GM12873 (cell line): ENCODE results near the gene SACM1L.

ENCODE experiments used
- TF ChIP-seq, protein P1 (sequence below): IDR thresholded peaks from 2 replicates; pipeline ENCODE4 v1.5.1; 2012; ENCODE audit warnings: low read depth, mild to moderate bottlenecking, moderate library complexity, low read length, control low read depth; ENCODE audit not compliant: insufficient read depth; ENCODE audit errors: missing control alignments

The SACM1L gene, protein sequence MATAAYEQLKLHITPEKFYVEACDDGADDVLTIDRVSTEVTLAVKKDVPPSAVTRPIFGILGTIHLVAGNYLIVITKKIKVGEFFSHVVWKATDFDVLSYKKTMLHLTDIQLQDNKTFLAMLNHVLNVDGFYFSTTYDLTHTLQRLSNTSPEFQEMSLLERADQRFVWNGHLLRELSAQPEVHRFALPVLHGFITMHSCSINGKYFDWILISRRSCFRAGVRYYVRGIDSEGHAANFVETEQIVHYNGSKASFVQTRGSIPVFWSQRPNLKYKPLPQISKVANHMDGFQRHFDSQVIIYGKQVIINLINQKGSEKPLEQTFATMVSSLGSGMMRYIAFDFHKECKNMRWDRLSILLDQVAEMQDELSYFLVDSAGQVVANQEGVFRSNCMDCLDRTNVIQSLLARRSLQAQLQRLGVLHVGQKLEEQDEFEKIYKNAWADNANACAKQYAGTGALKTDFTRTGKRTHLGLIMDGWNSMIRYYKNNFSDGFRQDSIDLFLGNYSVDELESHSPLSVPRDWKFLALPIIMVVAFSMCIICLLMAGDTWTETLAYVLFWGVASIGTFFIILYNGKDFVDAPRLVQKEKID

DNA sequence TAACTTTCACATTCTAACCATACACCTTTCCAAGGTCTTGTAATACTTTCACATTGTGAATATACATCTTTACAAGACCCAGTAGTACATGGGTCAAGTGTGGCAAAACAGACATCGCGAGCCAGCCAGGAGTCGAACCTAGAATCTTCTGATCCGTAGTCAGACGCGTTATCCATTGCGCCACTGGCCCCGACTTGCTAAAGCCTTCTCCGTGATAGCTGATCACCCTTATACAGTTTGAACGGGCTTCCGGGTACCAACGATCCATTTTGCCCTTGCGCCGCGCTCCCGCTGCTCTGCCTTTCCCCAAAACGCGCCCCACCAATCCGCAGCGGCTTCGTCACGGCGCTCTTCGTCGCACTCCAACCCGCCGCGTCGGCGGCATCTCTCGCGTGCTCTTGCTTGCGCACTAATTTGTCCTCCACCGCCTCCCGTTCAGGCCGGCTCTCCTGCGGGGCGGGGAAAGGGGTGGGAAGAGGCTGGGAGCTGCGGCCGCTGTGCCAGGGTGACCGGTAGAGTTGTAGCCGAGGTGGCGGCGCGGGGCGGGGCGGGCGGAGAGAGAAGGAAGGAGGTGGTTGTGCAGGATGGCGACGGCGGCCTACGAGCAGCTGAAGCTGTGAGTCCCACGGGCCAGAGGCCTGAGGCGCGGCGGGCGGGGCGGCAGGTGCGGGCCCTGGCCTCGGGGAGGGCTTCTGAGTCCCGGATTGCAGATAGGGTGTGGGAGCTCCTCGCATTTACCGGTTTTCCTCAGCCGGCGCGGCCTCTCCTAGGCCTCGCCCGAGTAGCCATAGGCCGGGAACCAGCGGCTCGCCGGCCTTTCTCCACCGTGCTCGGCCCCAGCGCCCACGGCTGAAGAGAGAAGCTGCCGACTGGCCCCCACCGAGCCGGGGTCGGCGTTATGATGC, at the start of gene SACM1L:
SACM1L (plus strand) TSS at position 515 of the 905 bp plus-strand sequence; CDS start at position 585, 70 bp downstream.
- TF ChIP-seq, protein P1, sequence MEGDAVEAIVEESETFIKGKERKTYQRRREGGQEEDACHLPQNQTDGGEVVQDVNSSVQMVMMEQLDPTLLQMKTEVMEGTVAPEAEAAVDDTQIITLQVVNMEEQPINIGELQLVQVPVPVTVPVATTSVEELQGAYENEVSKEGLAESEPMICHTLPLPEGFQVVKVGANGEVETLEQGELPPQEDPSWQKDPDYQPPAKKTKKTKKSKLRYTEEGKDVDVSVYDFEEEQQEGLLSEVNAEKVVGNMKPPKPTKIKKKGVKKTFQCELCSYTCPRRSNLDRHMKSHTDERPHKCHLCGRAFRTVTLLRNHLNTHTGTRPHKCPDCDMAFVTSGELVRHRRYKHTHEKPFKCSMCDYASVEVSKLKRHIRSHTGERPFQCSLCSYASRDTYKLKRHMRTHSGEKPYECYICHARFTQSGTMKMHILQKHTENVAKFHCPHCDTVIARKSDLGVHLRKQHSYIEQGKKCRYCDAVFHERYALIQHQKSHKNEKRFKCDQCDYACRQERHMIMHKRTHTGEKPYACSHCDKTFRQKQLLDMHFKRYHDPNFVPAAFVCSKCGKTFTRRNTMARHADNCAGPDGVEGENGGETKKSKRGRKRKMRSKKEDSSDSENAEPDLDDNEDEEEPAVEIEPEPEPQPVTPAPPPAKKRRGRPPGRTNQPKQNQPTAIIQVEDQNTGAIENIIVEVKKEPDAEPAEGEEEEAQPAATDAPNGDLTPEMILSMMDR = no peak

DNA sequence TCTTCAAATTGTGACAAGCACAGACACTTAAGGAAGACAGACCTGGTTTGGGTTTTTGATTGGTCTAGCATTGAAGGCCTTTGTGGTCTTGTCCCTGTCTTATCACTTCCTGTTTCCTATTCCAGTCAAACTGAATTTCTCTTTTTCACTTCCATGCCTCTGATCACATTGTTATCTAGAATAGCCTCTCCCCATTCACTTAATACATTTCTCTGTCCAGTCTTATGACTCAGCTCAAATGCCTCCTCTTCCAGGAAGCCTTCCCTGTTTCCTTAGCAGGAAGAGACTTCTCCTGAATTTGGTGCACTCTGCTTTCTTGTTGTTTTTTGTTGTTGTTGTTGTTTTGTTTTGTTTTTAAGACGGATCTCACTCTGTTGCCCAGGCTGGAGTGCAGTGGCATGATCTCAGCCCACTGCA, 49.1 kb upstream of the SACM1L start:
- TF ChIP-seq, protein P1 = no peak

DNA sequence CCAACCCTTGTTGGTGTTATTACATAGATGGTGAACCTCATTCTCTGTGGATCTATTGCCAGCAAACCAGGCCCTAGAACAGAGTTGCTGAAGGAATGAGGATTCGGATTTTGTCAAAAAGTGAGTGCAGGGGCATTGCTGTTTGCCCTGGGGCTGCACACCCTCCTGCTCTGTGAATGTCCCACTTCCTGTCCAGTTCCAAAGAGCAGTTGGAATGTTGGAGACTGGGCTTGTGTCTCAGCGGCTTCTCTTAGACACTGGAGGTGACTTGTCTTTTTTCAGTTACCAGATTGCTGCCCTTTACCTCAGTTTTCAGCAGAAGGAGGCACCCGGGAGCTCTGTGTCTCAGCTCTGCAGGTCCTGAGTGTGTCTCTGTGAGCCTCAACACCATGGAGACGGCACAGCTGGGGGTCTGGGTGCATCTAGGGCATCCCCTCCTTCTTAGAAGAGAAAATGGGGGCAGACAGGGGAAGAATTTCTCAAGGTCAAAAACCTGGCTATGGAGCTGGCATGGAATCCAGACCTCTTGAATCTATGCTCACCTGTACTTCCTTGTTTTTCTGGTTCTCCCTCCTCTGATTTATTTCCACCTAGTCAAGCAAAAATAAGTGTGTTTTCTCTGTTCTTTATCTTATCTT, 48.4 kb upstream of the SACM1L start:
- TF ChIP-seq, protein P1 = no peak

DNA sequence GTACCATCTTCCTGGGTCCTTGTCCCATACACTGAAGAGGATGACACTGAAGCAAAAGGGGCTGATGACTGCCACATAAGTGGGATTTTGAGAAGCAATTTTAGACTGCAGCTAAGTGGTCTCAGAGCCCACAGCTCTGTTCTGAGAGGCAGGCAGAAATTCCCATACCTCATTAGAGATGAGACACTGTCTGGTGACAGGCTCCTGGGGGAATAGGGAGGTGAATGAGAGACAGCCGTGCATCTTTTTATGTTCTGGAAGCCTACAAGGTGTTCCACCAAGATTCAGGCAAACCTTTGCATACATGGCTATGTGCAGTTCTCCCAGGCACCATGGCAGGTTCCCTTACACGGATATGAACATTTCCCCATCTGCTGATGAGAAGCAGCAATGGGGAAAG, 47.4 kb upstream of the SACM1L start:
- TF ChIP-seq, protein P1 = no peak

DNA sequence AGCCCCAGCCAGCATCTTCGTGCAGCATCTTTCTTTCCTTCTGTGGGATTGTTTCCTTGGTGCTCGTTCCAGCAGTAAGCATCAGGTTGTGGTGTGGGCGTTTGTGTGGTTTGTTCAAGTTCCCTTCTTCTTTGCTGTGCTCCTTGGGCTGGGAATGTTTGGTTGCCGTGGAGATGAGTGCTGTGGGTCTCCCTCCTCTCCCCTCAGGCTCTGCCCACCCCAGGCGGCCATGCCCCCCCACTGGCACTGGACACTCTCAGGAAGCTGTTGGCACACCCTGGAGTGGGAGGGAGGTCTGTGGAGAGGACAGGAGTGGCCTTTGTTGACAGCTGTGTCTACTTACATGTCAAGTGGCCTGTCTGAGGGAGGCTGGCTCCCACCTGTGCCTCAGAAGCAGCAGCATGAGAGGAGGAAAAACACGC, 46.5 kb upstream of the SACM1L start:
- TF ChIP-seq, protein P1 = no peak

DNA sequence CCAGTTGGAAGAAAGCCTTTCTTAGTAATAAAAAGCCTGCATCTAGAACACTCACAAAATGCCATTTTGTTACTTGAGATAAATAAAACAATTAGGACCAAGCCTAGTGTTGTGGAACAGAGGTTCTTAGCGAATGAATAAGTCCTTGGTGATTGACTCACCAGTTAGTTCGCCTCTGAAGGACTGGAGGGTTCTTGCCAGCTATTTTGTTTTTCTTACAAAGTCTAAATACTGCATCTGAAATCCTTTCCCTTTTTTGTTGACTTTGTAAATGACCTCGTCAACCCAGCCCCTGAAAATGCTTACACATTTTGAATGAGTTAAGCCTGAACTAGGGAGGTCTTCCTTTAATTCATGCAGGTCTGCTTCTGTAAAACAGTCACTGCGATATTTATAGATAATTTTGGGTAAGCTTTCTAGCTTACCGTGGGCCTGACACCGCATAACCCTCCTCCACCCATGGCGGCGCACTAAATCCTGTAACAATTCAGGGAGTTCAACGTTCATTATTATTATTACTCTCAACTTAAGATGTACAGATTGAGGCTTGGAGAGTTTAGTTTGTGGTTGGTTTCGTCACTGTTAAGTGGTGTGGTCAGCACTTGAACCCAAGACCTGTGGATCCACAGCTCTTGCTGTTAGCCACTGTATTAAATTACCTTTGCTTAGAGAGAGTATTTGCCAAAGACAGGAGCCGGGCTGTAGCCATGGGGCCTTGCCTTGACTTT, 45.0 kb upstream of the SACM1L start:
- TF ChIP-seq, protein P1 = no peak
